ENCODE results near the gene SLC5A11.

Gene SLC5A11

DNA sequence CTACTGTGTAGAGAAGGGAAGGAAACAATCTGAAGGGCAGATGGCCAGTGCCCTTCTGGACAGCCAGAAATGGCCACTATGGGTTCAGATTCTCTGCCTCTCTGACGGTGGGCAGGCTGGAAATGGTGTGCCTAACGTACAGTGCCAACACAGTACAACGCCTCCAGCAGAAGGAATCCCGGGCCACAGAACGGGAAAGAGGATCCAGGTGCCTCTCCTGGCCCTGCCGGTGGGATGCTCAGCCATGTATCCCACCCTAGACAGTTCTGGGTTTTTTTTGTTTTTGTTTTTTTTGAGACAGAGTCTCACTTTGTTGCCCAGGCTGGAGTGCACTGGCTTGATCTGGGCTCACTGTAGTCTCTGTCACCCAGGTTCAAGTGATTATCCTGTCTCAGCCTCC, 71.5 kb downstream of the SLC5A11 start:
- H3K4me3 ChIP-seq (ENCODE audit: low read depth, low read length) = no peak overlapping the region

DNA sequence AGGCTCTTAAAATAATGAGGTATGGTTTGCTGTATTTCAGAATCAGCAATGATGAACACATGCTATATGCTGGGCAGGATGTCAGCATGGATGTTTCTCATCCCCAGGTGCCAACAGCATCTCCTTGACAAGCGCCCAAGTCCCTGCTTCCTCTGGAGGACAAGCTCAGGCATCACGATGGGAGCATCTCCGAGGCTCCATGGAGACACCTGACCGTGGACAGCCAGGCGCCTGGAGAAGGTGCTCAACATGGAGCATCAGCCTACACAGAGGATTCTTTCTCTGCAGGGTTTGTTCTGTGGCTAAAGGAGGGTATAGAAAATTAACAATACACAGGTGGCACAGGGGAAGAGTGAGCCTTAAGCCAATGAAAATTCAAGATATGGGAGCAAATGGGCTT, 72.1 kb downstream of the SLC5A11 start:
- H3K4me3 ChIP-seq (ENCODE audit: low read depth, low read length) = no peak overlapping the region

DNA sequence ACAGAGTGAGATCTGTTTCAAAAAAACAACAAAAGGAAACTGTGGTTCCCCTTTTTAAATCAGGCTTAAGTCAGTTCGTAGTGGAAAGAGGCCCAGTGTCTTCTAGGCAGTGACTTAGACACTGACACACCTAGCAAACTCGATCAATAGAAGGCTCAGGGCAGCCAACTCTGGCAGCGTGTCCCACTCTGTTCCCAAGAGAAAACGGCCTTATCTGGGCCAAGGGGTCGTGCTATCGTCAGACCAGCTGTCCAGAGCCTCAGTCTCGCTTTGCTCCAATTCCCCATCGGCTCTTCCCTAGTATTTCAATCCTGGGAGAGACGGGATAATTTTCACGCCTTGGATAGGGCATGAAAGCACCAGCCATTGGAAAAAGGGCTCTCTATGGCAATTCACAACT, 72.9 kb downstream of the SLC5A11 start:
- no peak overlapping the region for H3K4me3 ChIP-seq (ENCODE audit: low read depth, low read length)

DNA sequence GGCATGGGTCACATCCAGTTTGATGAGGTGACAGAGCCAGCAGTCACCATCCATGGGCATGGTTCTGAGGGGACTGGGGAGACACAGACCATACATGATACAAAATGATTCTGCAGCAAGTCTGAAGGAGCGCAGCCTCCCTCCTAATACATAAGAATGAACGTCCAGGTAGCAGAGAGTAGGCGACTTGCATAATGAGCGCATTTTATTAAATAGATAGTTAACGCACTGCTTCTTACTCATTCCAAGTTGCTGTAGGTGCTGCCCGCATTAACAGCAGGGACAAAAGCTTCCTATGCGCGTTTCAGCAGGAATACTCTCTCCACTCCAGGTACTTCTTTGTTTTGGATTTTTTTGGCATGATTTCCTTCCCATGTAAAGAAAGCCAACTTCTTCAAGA, 73.8 kb downstream of the SLC5A11 start:
- no peak overlapping the region for H3K4me3 ChIP-seq (ENCODE audit: low read depth, low read length)

DNA sequence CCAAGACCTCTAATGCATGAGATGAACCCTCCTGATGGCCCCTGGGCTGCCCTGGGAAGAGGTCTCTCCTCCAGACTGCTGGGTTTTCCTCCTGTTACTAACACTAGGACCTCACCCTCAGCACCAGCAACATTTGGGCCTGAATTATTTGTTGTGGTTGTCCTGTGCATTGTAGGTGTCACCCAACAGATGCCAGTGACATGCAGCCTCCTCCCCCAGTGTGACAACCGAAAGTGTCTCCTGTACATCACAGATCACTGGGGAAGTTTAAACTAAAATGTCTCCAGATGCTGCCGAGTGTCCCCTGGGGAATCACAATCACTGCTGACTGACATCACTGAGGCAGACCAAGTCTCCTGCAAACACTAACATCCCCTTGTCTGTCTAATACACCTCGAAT, 74.8 kb downstream of the SLC5A11 start:
- H3K4me3 ChIP-seq (ENCODE audit: low read depth, low read length) = no peak overlapping the region

DNA sequence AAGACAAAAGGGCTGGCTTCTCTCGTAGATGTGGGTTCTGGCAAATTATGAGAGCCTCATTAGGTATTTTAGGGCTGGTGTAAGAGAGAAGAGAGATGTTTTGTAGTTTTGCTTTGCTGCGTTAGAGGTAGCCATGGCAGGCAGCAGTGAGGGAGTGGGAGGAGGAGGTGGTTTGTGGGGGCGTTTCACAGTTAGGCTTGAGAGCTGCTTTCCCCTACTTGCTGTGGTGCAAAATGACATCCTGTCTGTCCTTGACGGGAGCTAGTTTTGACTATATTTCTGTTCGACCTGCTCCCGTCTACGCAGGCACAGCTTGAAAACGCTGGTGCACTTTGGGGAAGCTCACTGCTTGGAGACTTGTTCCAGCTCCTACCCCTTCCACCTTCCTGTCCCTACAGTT, 75.5 kb downstream of the SLC5A11 start:
- no peak overlapping the region for H3K4me3 ChIP-seq (ENCODE audit: low read depth, low read length)

DNA sequence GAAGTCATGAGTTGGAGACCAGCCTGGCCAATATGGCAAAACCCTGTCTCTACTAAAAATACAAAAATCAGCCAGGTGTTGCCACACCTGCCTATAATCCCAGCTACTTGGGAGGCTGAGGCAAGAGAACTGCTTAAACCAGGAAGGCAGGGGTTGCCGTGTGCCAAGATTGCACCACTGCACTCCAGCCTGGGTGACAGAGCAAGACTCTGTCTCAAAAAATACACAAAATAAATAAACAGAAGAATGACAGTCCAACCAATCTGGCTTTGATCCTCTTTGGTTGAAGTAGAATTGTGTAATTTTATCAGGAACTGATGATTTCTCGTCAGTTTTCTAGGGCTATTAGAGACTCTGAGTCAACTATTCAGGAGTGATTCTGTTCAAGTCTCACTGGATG, 79.4 kb downstream of the SLC5A11 start:
- H3K4me3 ChIP-seq (ENCODE audit: low read depth, low read length) = no peak overlapping the region

DNA sequence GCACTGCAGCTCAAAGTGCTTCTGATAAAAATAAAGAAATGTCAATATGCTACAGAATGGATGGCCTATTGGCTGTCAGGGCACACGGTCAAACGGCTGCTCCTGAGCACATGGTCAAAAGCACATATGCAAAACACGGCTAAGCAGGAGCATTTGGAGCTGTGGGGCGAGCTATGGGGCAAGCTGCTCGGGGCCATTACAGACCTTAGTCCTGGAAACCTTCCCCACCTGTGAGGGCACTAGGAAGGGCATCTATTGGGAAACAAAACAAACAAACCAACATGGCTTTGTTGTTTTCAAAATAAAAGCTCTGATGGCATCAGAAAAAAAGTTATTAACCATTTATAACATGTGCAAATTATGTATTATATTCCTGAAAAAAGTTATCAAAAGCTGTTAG, 83.6 kb downstream of the SLC5A11 start:
- no peak overlapping the region for H3K4me3 ChIP-seq (ENCODE audit: low read depth, low read length)

DNA sequence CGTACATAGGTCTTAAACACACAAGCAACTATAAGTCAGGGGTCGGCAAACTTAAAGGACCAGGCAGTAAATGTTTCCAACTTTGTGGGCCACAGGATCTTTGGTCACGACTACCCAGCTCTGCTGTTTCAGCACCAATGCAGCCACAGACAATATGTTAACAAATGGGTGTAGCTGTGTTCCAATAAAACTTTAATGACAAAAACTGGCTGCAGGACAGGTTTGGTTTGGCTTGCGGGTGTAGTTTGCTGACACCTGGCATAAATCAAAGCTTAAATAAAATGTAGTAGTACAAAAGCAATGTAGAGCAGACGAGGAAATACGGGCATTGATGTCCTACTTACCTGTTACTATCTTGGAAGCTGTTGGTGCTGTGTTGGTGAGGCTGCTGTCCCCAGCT, 84.7 kb downstream of the SLC5A11 start:
- no peak overlapping the region for H3K4me3 ChIP-seq (ENCODE audit: low read depth, low read length)

DNA sequence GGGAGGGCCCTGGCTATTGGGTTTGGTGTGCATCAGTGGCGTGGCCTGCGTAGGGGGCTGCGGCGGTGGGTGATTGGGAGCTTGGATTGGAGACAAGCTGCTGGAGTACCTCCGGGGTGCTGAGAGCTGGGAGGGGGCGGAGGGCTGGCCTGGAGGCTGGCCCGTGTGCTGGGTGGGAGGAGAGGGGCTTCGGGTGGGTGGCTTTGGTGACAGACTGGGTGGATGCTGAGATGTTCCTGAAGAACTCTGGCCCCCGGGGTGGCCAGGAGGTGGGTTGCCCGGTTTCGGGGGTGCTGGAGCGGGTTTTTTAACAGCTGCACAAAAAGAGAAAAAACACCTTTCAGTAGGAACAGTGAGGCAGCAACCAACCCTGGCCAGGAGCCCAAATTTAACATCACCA, 85.3 kb downstream of the SLC5A11 start:
- no peak overlapping the region for H3K4me3 ChIP-seq (ENCODE audit: low read depth, low read length)

DNA sequence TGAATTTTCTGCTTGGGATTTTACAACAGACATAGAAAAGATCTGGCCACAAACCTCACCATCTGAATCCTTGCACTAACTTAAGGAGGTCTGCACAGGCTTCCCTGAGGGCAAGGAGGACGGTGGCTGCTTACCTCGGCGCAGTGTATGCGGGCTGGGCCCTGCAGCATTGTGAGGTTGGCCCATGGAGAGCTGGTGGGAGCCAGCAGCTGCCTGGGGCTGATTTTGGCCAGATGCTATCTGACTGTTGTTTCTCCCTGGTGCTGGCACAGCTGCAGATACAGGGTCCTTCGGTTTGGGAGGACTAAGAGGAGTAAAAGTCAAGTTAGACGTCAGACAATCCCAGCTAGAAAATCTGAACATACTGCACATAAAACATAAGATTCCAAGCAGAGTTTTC, 89.6 kb downstream of the SLC5A11 start:
- no peak overlapping the region for H3K4me3 ChIP-seq (ENCODE audit: low read depth, low read length)

DNA sequence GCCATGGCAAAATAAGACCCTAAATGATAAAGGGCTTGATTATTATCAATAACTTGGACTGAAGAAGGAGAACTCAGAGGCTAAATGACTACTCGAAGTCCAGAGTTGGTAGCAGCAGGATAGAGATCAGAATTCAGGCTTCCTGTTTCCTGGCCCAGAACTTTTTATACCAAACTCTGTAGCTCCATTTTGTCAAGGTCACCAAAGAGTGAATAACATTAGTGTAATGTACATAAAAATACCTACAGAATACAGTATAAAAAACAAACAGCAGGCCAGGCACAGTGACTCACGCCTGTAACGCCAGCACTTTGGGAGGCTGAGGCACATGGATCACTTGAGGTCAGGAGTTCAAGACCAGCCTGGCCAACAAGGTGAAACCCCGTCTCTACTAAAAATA, 90.4 kb downstream of the SLC5A11 start:
- H3K4me3 ChIP-seq (ENCODE audit: low read depth, low read length) = no peak overlapping the region

DNA sequence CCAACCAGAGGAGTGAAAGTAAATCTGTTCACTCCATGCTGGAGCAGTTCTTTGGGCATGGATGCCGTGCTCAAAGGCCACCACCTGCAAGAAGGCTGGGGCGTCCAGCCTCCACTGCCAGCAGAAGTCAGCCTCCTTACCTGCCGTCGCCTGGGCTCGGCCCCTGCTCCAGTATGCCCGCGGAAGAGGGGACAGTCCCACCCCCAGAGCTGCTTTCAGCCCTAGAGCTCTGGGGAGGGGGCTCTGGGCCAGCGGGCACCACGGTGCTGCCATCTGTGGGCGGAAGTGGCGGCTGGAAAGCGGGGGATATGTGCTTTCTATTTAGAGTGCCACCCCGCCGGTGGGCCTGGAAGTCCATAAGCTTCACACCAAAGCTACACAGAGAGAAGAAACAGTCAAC, 93.5 kb downstream of the SLC5A11 start:
- H3K4me3 ChIP-seq (ENCODE audit: low read depth, low read length) = no peak overlapping the region

DNA sequence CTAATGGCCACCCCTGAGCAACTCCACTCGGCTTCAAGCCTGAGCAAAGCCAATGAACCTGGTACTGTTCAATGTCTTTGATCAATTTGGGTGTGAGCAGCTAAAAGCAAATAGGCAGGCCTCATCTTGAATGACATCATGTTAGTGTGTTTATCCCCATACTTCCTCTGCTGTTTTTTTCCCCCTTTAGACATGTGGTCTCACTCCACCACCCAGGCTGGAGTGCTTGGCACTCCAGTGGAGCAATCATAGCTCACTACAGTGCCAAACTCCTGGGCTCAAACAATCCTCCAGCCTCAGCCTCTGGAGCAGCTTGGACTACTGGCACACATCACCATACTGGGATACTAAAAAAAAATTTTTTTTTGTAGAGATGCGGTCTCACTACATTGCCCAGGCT, 94.0 kb downstream of the SLC5A11 start:
- no peak overlapping the region for H3K4me3 ChIP-seq (ENCODE audit: low read depth, low read length)

DNA sequence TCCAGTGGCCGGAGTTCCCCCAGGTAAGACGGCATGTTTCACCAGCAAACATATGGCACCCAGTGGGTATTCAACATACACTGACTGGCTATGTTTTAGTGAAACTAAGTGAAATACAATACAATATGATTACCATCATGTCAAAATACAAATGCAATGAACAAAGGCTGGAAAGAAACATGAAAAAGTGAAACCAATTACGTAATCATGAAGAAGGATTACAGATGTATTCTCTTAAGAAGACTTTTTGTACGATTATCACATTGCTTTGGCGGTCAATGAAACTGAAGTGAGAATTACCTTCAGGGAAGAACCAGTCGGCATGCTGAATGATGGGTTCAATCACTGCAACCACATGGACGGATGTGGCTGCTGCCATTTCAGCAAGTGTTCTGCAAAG, 97.7 kb downstream of the SLC5A11 start:
- no peak overlapping the region for H3K4me3 ChIP-seq (ENCODE audit: low read depth, low read length)

DNA sequence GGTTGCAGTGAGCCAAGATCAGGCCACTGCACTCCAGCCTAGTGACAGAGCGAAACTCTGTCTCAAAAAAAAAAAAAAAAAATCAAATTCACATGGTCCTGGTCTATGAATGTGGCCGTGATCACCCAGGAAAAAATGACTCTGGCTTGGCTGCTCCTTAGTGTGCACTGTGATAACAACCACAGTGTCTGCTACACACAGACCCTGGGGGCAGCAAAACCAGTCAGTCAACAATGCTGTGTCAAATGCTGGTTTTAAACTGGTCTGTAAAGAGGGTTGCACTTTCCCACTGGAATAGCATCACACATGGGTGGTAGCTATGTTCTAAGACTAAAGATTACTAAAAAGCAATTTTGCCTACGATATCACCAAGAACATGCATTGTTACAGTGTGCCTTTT, 98.4 kb downstream of the SLC5A11 start:
- no peak overlapping the region for H3K4me3 ChIP-seq (ENCODE audit: low read depth, low read length)

DNA sequence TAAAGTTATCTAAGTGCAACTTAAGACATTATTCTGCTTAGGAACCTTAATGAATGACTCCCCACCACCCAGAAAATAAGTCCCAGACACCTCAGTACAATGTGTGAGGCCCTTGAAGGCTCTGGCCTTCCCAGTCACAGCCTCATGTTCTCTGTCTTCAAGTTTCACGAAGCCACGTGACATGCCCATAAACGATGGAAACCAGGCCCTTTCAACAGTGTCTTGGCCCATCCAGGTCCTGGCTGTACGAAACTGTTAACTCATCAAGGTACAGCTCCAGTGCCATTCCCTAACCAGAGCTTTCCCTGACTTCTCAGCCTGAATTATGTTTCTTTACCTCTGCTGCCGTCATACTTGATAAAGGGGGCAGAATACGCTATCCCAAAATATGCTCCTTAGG, 100.4 kb downstream of the SLC5A11 start:
- no peak overlapping the region for H3K4me3 ChIP-seq (ENCODE audit: low read depth, low read length)

DNA sequence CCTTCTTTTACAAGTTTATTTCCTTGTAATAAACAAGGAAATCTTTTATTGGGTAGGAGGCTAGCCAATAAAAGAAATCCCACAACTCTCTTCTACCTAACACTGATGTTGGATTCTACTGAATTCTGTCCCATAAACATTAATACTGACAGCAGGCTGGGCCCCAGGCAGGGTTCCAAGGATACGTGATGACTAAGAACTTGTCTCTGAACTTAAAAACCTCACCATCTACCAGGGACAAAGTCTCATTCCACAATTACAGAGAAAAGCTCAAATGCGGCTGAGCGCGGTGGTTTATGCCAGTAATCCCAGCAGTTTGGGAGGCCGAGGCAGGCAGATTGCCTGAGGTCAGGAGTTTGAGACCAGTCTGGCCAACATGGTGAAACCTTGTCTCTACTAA, 104.5 kb downstream of the SLC5A11 start:
- H3K4me3 ChIP-seq (ENCODE audit: low read depth, low read length) = no peak overlapping the region

DNA sequence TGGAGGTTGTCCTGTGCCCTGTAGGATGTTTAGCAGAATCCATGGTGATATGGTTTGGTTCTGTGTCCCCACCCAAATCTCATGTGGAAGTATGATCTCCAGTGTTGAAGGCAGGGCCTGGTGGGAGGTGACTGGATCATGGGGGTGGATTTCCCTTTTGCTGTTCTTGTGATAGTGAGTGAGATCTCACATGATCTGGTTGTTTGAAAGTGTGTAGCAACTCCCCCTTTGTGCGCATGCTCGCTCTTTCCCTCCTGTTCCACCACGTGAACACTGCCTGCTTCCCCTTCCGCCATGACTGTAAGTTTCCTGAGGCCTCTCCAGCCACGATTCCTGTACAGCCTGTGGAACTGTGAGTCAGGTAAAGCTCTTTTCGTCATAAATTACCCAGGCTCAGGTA, 107.5 kb downstream of the SLC5A11 start:
- H3K4me3 ChIP-seq (ENCODE audit: low read depth, low read length) = no peak overlapping the region

DNA sequence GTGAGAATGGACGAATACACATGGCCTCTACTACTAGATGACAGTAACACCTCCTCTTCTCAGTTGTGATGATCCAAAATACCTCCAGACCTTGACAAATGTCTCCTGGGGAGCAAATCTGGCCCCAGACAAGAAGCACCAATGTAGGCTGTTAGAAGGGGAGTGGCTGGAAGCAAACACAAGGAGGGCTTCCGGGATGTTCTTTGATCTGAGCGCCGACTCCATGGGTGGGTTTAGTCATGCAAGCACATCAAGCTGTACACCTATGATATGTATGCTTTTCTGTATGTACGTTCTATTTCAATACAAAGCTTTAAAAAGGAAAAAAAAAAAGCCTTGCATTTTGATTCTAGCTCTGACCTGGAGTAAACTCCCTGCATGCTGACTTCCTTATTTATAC, 108.0 kb downstream of the SLC5A11 start:
- no peak overlapping the region for H3K4me3 ChIP-seq (ENCODE audit: low read depth, low read length)

DNA sequence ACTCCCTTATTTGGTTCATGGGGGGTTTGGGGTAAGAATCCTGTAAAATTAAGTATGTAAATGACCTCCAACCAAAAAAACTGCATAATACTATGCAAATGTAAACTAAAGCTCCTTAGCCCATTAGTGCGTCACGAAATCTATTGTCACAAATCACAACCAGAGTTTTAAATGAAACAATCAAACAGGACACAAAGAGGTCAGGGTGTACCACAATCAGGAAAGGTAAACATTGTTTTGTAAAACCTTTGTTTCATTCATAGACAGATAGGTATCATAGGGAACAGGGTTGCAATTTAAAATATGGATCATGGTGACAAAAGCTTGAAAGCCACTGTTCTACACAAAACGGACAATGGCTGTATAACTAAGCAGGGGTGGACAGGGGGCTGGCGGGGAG, 108.4 kb downstream of the SLC5A11 start:
- H3K4me3 ChIP-seq (ENCODE audit: low read depth, low read length) = no peak overlapping the region

DNA sequence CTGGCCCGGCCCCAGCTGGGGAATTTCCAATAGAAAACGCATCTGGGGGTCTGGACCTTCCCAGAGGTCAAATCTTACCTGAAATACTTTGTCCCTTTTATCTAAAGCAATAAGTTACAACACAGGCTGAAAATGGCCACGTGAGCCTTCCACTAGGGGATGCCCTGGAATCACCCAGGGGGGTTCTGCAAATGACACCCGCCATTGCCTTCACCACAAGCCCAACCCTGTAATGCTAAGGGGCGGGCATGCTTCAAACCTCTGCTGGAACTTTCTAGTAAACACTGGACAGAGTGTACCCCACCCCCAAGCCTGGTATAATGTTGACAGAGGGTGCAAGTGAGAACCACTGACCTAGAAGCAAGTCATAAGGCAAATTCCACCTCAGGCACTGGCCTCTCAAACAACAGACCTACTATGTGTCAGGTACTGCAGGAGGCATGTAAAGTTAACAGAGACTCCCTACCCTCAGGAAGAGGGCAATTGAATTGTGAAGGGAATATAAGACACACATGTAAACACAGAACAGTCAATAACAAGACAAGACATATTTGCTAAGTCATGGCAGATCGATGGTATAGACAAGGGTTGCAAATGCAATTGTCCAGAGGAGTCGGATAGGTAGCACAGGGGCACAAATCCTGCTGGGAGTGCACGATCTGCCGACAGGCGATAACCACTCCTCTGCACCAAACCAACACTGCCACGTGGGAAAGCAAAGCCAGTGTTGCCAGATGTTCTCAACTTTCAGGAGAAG, 110.4 kb downstream of the SLC5A11 start:
- no peak overlapping the region for H3K4me3 ChIP-seq (ENCODE audit: low read depth, low read length)

DNA sequence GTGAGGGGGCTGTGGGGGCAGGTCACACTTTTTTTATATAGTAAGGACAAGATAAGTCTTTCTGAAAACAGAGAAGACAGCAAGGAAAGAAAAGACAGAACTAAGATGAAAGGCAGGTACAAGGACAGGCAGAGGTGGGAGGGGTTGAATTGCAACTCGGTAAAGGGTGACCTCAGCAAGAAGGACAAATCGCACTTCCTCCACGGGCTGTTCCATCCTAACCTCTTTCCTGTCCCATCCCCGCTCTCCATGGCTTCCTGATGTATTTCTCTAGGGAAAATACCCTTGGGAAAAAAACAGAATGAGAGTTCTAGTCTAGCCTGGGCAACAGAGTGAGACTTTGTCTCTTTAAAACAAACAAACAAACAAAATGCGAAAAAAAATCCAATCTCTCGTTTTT, 112.1 kb downstream of the SLC5A11 start:
- no peak overlapping the region for H3K4me3 ChIP-seq (ENCODE audit: low read depth, low read length)

All from iPS-11a (cell line).